Heart left ventricle (tissue), 16 donors: ENCODE results near the gene DPYSL5. TPM values are rescaled to one million over a fixed set of nuclear protein-coding genes. Genes with fewer than 3 reads are reported as not detected.

Experiments used
- ATAC-seq, 4 donors: fragments of 200-7000 bp; cut with Tn5 transposase; one replicate each; pipeline ENCODE4 v1.9.1; 2020 to 2022; ENCODE audit warnings: moderate library complexity in 4 of 4, mild to moderate bottlenecking in 3 of 4, moderate number of reproducible peaks in 1 of 4
- DNase-seq, 5 donors: peaks; one replicate each; pipeline ENCODE4 v3.0.0-alpha.2; 2020
- H3K27ac ChIP-seq, 12 donors: fragments of 200-600 bp; sonication (generic) in 4 of 12; one replicate each; pipeline versions ENCODE4 v1.5.0 to v1.8.0; 2016 to 2022; ENCODE audit warnings: mild to moderate bottlenecking in 2 of 12
- H3K27me3 ChIP-seq, 9 donors: fragments of 200-600 bp; sonication (generic) in 2 of 9; one replicate each; pipeline versions ENCODE4 v1.5.1 to v1.8.0; 2016 to 2022; ENCODE audit warnings: mild to moderate bottlenecking in 3 of 9
- H3K36me3 ChIP-seq, 9 donors: fragments of 200-600 bp; sonication (generic) in 2 of 9; one replicate each; pipeline versions ENCODE4 v1.5.0 to v1.8.0; 2018 to 2022; ENCODE audit warnings: mild to moderate bottlenecking in 2 of 9
- H3K4me1 ChIP-seq, 12 donors: fragments of 200-600 bp; sonication (generic) in 4 of 12; one replicate each; pipeline versions ENCODE4 v1.5.0 to v1.8.0; 2016 to 2022; ENCODE audit warnings: mild to moderate bottlenecking in 3 of 12
- H3K4me3 ChIP-seq, 12 donors: fragments of 200-600 bp; sonication (generic) in 4 of 12; one replicate each; pipeline versions ENCODE4 v1.5.0 to v1.8.0; 2017 to 2022; ENCODE audit warnings: mild to moderate bottlenecking in 9 of 12, moderate library complexity in 4 of 12
- H3K9me3 ChIP-seq, 12 donors: fragments of 200-600 bp; sonication (generic) in 4 of 12; one replicate each; pipeline versions ENCODE4 v1.5.0 to v1.8.0; 2016 to 2022; ENCODE audit warnings: mild to moderate bottlenecking in 1 of 12
- CTCF ChIP-seq, 12 donors: fragments of 200-600 bp; sonication (generic) in 4 of 12; IDR thresholded peaks; one replicate each; pipeline versions ENCODE4 v1.5.0 to v1.8.0; 2018 to 2022; ENCODE audit warnings: antibody characterized with exemption in 12 of 12, mild to moderate bottlenecking in 5 of 12
- POLR2A ChIP-seq, 2 donors: fragments of 450-650 bp; IDR thresholded peaks; one replicate each; pipeline ENCODE4 v1.6.1; 2017; ENCODE audit warnings: antibody characterized with exemption in 2 of 2, mild to moderate bottlenecking in 2 of 2, moderate library complexity in 2 of 2
- WGBS, 4 donors: extraction: QIAGEN DNeasy Blood & Tissue Kit in 2 of 4; methylation state at CpG; one replicate each; pipeline versions ENCODE4 v1.1.5 to v1.1.7; 2013 to 2018; 5-methylcytosine and 5-hydroxymethylcytosine counted together
- intact Hi-C, 10 donors: fragments of 100-400 bp; cut with DNase I; formaldehyde crosslinking; loops; one replicate each; pipeline versions ENCODE4 v1.11.1 to v1.14.2; 2022
- polyA plus RNA-seq, 2 donors: library from polyadenylated mRNA; stranded (reverse); fragments of 200-250 nt; gene quantifications; one replicate each; pipeline ENCODE4 v1.2.3, GENCODE V29; 2013
- total RNA-seq, 9 donors: library from RNA; depleted of rRNA in 2 of 9; stranded (reverse); fragments of >200 nt in 2 of 9; fragmentation: NEBNext Ultra II Directional in 3 of 9; extraction: Animal tissue kit (Norgen Biotek cat#: 25700) in 3 of 9; gene quantifications; one replicate each; pipeline versions ENCODE4 v1.1.0 to v1.2.4, GENCODE V29; 2016 to 2023
- donor health status: ischemic (EF 13 %, LVEDD 7.1; RV severe dilation, severe dysfunction).
- donor health status: healthy with polysubstance abuse.
- donor health status: DM: no; HTN: yes; CAD: no.
- donor health status: DM: no; HTN: no; CAD: no.
- donor health status: ischemic (EF 25% LVEDD 6.9; RV normal size, moderate dysfunction).
- donor health status: ischemic (EF 25% LVEDD 5.7; RV mildly dilated, moderate dysfunction).
- donor health status: healthy.
- donor health status: DM: yes; HTN: yes; CAD: no.
- donor health status: ischemic (EF 35%, LVEDD 5.7; RV mildly dilated, moderate dysfunction).
- donor health status: nonischemic (EF 11% LVEDD 7.7; RV severe dilation, severe dysfunction).
- donor health status: DM: yes; HTN: yes; CAD: no.
- donor health status: PGD.
- donor health status: ischemic (EF 29% LVEDD 5.4; RV normal size, mild dysfunction).
- donor health status: nonischemic (EF 23%, LVEDD 6.1; RV moderate dilation, normal function).

Gene DPYSL5
- total and polyA plus RNA-seq, 11 donors = 0.06 to 0.13 TPM; not detected in 9

- intact Hi-C loops = no loop called here
- Histone ChIP-seq H3K27me3 (peaks cover 0 to 16% (median 0%) of the 10 kb centered on the region in 9 donors), H3K4me1 (peaks cover 0 to 6% (median 0%) of the 10 kb centered on the region in 12 donors), H3K4me3 (no peak overlapping the region), H3K36me3 (no peaks in the 10 kb centered on the region), H3K27ac (no peak overlapping the region), H3K9me3 (no peaks in the 10 kb centered on the region)
- 60 to 69% (median 61%) methylated on average over 7 to 9 of the region's 9 CpGs for WGBS, 4 donors
- peak in 1 of 4 donors; percentile 47 for ATAC-seq
- no peak for DNase-seq
- TF ChIP-seq CTCF (IDR thresholded peaks at IDR 0.05) (no peak), POLR2A (IDR thresholded peaks at IDR 0.05) (no peak)
Measured at GRCh38 chr2:26925100-26925791, 77.3 kb downstream of the DPYSL5 start.

GRCh38 chr2:26927221-26927620, 79.3 kb downstream of the DPYSL5 start:
- ATAC-seq (no peak), DNase-seq (no peak)
- H3K4me3 ChIP-seq = no peak overlapping the region
- TF ChIP-seq CTCF (IDR thresholded peaks at IDR 0.05) (no peak), POLR2A (IDR thresholded peaks at IDR 0.05) (no peak)
- intact Hi-C loops = no loop called here
- H3K4me1 ChIP-seq = peaks cover 0 to 6% (median 0%) of the 10 kb centered on the region in 12 donors
- no peaks in the 10 kb centered on the region for H3K36me3 ChIP-seq
- no peaks in the 10 kb centered on the region for H3K9me3 ChIP-seq
- 91 to 96% (median 93%) methylated on average over 9 of the region's 9 CpGs for WGBS, 4 donors
- peaks cover 0 to 28% (median 0%) of the 10 kb centered on the region in 9 donors for H3K27me3 ChIP-seq
- H3K27ac ChIP-seq = no peak overlapping the region

GRCh38 chr2:26932974-26933373, 85.0 kb downstream of the DPYSL5 start:
- 67 to 76% (median 69%) methylated on average over 11 of the region's 11 CpGs for WGBS, 4 donors
- H3K36me3 ChIP-seq = no peaks in the 10 kb centered on the region
- intact Hi-C loops = no loop called here
- DNase-seq (no peak), ATAC-seq (peak in 2 of 4 donors; percentile 41 to 45)
- peaks cover 0 to 34% (median 0%) of the 10 kb centered on the region in 9 donors for H3K27me3 ChIP-seq
- H3K4me3 ChIP-seq = no peak overlapping the region
- H3K9me3 ChIP-seq = no peaks in the 10 kb centered on the region
- TF ChIP-seq POLR2A (IDR thresholded peaks at IDR 0.05) = no peak
- TF ChIP-seq CTCF (IDR thresholded peaks at IDR 0.05) = no peak
- H3K27ac ChIP-seq = no peak overlapping the region
- no peaks in the 10 kb centered on the region for H3K4me1 ChIP-seq

DNA sequence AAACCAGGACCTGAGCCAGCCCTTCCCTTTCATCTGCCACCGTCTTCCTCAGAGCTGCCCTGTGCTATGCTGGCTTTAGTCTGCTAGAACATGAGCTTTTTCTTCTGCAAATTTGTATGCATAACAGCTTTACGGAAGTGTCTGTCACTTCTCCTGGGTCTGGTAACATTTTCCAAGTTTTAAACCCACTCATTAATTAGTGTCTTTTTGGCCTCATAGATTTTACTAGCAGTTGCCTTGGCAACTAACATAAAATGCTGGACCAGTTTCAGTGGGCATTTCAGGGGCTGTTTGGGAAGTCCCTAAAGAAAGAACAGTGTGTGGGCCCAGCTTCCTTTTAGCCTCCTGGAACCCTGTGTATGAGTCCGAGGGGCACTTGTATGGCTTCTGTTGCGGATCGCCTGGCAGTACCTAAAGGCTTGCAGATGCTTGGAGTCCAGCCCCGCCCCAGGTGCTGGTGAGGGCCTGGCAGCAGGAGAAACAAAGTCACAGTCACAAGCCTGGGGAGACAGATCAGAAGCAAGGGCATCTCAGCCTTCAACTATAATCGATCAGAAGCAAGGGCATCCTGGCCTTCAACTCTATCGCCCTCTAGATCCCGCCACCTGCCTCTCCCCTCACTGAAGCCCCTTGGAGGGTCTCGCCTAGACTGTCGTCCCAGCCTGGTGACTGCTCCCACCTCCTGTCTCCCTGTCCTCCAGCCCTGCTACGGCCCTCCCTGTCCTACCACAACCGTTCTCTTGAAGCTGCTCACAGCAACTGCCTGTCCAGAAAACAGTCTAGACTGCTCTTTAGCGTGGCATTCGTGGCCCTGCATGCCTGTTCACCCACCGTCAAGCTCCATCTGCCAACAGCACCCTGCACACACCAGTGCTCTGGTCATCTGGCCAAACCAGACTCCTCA, 85.8 kb downstream of the DPYSL5 start:
- ATAC-seq (peak in 1 of 4 donors; percentile 33), DNase-seq (no peak)
- no peak overlapping the region for H3K4me3 ChIP-seq
- TF ChIP-seq CTCF (IDR thresholded peaks at IDR 0.05) (no peak), POLR2A (IDR thresholded peaks at IDR 0.05) (no peak)
- WGBS, 4 donors = 83 to 90% (median 87%) methylated on average over 15 to 16 of the region's 16 CpGs
- no peaks in the 10 kb centered on the region for H3K9me3 ChIP-seq
- no peak overlapping the region for H3K27ac ChIP-seq
- intact Hi-C loops = no loop called here
- no peaks in the 10 kb centered on the region for H3K4me1 ChIP-seq
- H3K27me3 ChIP-seq = peaks cover 0 to 32% (median 0%) of the 10 kb centered on the region in 9 donors
- no peaks in the 10 kb centered on the region for H3K36me3 ChIP-seq
